GM18519 (cell line): ENCODE measurements around the gene TMPRSS6.

ENCODE experiments used
- ATAC-seq: cut with Tn5 transposase; IDR thresholded peaks from one replicate; pipeline ENCODE4 v1.9.1; 2021; ENCODE audit warnings: mild to moderate bottlenecking, moderate library complexity; ENCODE audit not compliant: unreplicated experiment, low FRiP score

TMPRSS6 gene

GRCh38 chr22:37054056-37054395 is 55.5 kb downstream of the TMPRSS6 start:
- ATAC-seq = no peak

GRCh38 chr22:37053310-37054055 is 56.0 kb downstream of the TMPRSS6 start:
- ATAC-seq = no peak

- ATAC-seq = no peak
Measured at GRCh38 chr22:37052386-37053309, 56.9 kb downstream of the TMPRSS6 start.

GRCh38 chr22:37051391-37052385 is 57.8 kb downstream of the TMPRSS6 start, which contains the start of gene KCTD17:
Gene KCTD17 (plus strand): TSS chr22:37051742. CDS start chr22:37051761, 19 bp downstream.
- ATAC-seq = no peak

- ATAC-seq = no peak
Measured at GRCh38 chr22:37050913-37051312, 58.6 kb downstream of the TMPRSS6 start.

GRCh38 chr22:37049224-37049623 is 60.3 kb downstream of the TMPRSS6 start:
- ATAC-seq = no peak

GRCh38 chr22:37048133-37048532 is 61.4 kb downstream of the TMPRSS6 start:
- ATAC-seq = no peak

- no peak for ATAC-seq
Measured at GRCh38 chr22:37047006-37047405, 62.5 kb downstream of the TMPRSS6 start.

- no peak for ATAC-seq
Measured at GRCh38 chr22:37046589-37046988, 62.9 kb downstream of the TMPRSS6 start.

- no peak for ATAC-seq
Measured at GRCh38 chr22:37045958-37046357, 63.6 kb downstream of the TMPRSS6 start.

GRCh38 chr22:37044634-37045625 is 64.6 kb downstream of the TMPRSS6 start:
- ATAC-seq = no peak

- ATAC-seq = no peak
Measured at GRCh38 chr22:37043828-37044538, 65.5 kb downstream of the TMPRSS6 start.

- no peak for ATAC-seq
Measured at GRCh38 chr22:37043209-37043827, 66.2 kb downstream of the TMPRSS6 start.

- no peak for ATAC-seq
Measured at GRCh38 chr22:37039466-37039865, 70.0 kb downstream of the TMPRSS6 start.

- ATAC-seq = no peak
Measured at GRCh38 chr22:37037669-37038068, 71.8 kb downstream of the TMPRSS6 start.

- no peak for ATAC-seq
Measured at GRCh38 chr22:37036655-37037377, 72.7 kb downstream of the TMPRSS6 start.

GRCh38 chr22:37033605-37034430 is 75.7 kb downstream of the TMPRSS6 start:
- no peak for ATAC-seq
